ENCODE data around the gene RHBDL2. TPM values are rescaled to one million over a fixed set of nuclear protein-coding genes. Genes with fewer than 3 reads are reported as not detected.

RHBDL2 gene
- total and polyA plus RNA-seq, 2 of the 13 experiments (the other 11 are each of a cell fraction or from before 2014, with no cell fraction given): 3.3 to 5.4 TPM

DNA sequence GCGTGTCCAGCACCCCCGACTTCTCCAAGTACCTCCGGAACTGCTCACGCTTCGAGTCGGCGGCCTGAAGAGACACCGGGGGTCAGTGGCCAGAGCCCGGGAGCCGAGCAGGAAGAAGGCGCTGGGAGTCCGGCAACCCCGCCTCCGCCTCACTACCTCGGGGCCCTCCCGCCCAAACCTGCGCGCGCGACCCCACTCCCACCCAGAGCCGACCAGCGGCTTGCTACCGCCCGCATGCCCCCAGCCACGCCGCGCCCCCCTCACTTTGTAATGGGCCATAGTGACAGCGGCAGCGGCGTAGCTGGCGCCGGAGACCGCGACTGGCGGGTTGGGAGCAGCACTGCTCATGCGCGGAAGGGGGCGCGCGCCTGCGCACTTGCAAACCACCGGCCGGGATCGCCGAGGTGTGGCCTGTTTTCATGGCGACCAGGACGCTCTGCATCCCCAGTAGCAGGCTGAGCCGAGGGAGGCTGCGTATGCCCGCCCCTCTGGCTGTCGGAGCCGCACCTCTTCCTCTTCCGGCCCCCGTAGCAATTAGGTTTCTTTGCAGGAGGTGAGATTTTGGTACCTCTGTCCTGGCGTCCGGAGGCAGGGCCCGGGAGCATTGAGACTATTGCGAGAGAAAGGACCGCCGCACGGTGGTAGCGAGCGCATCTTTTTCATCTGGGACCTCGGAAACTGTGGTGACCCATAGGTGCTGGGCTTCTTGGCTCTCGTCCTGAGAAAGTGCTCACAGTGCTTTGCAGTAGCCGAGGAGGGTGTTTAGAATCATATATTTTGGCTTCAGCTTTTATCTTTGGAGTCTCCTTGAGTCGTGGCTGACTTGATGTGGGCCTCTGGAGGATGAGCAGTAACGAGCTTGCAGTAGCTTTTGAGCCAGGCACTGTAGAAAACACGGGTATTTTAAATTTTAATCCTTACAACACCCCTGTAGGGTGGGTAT, 68.3 kb downstream of the RHBDL2 start, which contains the start of gene MYCBP (continued):
- TF ChIP-seq ZNF30 (CRISPR knock-in tag; IDR thresholded peaks at IDR 0.05): no peak
- peak; percentile 19; the same call in 1 of the 2 replicates for TF ChIP-seq ZKSCAN8 (CRISPR knock-in tag; IDR thresholded peaks at IDR 0.05; ENCODE audit: borderline replicate concordance)
- no peak for TF ChIP-seq ZNF446 (CRISPR knock-in tag; IDR thresholded peaks at IDR 0.05)
- no peak for TF ChIP-seq POLR2AphosphoS2 (IDR thresholded peaks at IDR 0.05; ENCODE audit: low read depth, low read length)
- TF ChIP-seq, protein P1, sequence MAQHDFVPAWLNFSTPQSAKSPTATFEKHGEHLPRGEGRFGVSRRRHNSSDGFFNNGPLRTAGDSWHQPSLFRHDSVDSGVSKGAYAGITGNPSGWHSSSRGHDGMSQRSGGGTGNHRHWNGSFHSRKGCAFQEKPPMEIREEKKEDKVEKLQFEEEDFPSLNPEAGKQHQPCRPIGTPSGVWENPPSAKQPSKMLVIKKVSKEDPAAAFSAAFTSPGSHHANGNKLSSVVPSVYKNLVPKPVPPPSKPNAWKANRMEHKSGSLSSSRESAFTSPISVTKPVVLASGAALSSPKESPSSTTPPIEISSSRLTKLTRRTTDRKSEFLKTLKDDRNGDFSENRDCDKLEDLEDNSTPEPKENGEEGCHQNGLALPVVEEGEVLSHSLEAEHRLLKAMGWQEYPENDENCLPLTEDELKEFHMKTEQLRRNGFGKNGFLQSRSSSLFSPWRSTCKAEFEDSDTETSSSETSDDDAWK (CRISPR knock-in tag; IDR thresholded peaks at IDR 0.05): no peak
- 0 out of 2 replicates have a peak, but pooled peaks have one; percentile 19 for TF ChIP-seq MED1 (CRISPR knock-in tag; IDR thresholded peaks at IDR 0.05)
- TF ChIP-seq ZNF883 (CRISPR knock-in tag; IDR thresholded peaks at IDR 0.05; ENCODE audit: not compliant biosample characterization): peak; percentile 65
- TF ChIP-seq ZNF143 (CRISPR knock-in tag; IDR thresholded peaks at IDR 0.05): no peak
- no peak for TF ChIP-seq ZNF713 (CRISPR knock-in tag; IDR thresholded peaks at IDR 0.05)
- TF ChIP-seq, protein P2, sequence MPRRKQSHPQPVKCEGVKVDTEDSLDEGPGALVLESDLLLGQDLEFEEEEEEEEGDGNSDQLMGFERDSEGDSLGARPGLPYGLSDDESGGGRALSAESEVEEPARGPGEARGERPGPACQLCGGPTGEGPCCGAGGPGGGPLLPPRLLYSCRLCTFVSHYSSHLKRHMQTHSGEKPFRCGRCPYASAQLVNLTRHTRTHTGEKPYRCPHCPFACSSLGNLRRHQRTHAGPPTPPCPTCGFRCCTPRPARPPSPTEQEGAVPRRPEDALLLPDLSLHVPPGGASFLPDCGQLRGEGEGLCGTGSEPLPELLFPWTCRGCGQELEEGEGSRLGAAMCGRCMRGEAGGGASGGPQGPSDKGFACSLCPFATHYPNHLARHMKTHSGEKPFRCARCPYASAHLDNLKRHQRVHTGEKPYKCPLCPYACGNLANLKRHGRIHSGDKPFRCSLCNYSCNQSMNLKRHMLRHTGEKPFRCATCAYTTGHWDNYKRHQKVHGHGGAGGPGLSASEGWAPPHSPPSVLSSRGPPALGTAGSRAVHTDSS (CRISPR knock-in tag; conservative IDR thresholded peaks at IDR 0.05): no peak
- no peak for TF ChIP-seq ZNF431 (CRISPR knock-in tag; IDR thresholded peaks at IDR 0.05; ENCODE audit: borderline replicate concordance, low read depth)
- TF ChIP-seq NR2C2 (CRISPR knock-in tag; IDR thresholded peaks at IDR 0.05; ENCODE audit: borderline replicate concordance): no peak
- no peak for TF ChIP-seq SNAPC2 (CRISPR knock-in tag; IDR thresholded peaks at IDR 0.05)
- TF ChIP-seq AKAP8 (CRISPR knock-in tag; IDR thresholded peaks at IDR 0.05): peak; percentile 82
- TF ChIP-seq, protein P3, sequence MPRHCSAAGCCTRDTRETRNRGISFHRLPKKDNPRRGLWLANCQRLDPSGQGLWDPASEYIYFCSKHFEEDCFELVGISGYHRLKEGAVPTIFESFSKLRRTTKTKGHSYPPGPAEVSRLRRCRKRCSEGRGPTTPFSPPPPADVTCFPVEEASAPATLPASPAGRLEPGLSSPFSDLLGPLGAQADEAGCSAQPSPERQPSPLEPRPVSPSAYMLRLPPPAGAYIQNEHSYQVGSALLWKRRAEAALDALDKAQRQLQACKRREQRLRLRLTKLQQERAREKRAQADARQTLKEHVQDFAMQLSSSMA (CRISPR knock-in tag; IDR thresholded peaks at IDR 0.05): no peak
- TF ChIP-seq, protein P4, sequence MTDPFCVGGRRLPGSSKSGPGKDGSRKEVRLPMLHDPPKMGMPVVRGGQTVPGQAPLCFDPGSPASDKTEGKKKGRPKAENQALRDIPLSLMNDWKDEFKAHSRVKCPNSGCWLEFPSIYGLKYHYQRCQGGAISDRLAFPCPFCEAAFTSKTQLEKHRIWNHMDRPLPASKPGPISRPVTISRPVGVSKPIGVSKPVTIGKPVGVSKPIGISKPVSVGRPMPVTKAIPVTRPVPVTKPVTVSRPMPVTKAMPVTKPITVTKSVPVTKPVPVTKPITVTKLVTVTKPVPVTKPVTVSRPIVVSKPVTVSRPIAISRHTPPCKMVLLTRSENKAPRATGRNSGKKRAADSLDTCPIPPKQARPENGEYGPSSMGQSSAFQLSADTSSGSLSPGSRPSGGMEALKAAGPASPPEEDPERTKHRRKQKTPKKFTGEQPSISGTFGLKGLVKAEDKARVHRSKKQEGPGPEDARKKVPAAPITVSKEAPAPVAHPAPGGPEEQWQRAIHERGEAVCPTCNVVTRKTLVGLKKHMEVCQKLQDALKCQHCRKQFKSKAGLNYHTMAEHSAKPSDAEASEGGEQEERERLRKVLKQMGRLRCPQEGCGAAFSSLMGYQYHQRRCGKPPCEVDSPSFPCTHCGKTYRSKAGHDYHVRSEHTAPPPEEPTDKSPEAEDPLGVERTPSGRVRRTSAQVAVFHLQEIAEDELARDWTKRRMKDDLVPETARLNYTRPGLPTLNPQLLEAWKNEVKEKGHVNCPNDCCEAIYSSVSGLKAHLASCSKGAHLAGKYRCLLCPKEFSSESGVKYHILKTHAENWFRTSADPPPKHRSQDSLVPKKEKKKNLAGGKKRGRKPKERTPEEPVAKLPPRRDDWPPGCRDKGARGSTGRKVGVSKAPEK (CRISPR knock-in tag; IDR thresholded peaks at IDR 0.05; ENCODE audit: borderline replicate concordance): no peak
- no peak for TF ChIP-seq KLF13 (CRISPR knock-in tag; IDR thresholded peaks at IDR 0.05)
- no peak for TF ChIP-seq STAT5B (CRISPR knock-in tag; IDR thresholded peaks at IDR 0.05)
- TF ChIP-seq, protein P5, sequence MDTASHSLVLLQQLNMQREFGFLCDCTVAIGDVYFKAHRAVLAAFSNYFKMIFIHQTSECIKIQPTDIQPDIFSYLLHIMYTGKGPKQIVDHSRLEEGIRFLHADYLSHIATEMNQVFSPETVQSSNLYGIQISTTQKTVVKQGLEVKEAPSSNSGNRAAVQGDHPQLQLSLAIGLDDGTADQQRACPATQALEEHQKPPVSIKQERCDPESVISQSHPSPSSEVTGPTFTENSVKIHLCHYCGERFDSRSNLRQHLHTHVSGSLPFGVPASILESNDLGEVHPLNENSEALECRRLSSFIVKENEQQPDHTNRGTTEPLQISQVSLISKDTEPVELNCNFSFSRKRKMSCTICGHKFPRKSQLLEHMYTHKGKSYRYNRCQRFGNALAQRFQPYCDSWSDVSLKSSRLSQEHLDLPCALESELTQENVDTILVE (CRISPR knock-in tag; IDR thresholded peaks at IDR 0.05): no peak
